HG03159 (cell line): ENCODE results near the gene RPS28.
"Not testable (repeated sequence)": the region's sequence is repeated elsewhere in the genome, so short reads cannot be mapped to it uniquely, and the experiment has no call there.

Experiments used
- ATAC-seq: cut with Tn5 transposase; IDR thresholded peaks from one replicate; pipeline ENCODE4 v1.9.1; 2021; ENCODE audit warnings: mild to moderate bottlenecking, moderate library complexity; ENCODE audit not compliant: unreplicated experiment

The RPS28 gene

DNA sequence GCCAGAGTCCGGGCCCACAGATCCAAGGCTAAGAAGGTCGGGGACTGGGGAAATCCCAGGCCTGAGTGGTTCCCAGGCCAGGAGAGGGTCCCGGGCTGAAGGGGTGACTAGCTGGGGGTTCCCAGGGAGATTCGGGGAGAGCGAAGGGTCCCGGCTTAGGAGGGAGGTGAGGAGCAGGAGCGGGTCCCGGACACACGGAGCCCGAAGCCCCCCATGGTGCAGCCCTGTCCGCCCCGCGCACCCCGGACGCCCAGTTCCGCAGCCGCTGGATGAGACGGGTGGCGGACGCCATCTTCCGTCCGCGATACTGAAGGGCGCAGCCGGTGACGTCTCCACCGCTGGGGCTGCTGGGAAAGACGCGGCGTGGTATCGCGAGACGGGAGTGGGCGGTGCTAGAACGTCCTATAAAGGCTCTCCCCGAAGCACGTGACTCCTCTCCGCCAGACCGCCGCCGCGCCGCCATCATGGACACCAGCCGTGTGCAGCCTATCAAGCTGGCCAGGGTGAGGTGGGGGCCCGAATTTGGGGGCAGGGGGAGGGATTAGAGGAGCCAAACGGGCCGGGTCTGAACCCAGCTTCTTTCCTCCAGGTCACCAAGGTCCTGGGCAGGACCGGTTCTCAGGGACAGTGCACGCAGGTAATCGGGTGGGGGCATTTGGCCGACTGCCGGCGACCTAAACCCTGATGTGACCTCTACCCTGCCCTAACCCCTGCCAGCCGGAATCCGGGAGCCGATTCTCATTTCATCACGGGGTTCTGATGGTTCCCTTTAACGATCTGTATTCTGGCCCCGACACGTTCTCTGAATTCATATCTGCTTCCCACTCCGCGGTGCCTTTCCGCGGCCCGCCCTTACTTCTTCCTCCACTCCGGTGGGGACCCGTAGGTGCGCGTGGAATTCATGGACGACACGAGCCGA lies at the start of gene RPS28, which contains the start of gene NDUFA7:
TSS of gene RPS28 (plus strand) at position 430 of the 919 bp plus-strand sequence. CDS start at position 465, 35 bp downstream.
TSS of gene NDUFA7 (minus strand) at position 309 of the 919 bp plus-strand sequence. CDS start at position 292, 17 bp downstream.
- peak; percentile 85 for ATAC-seq

DNA sequence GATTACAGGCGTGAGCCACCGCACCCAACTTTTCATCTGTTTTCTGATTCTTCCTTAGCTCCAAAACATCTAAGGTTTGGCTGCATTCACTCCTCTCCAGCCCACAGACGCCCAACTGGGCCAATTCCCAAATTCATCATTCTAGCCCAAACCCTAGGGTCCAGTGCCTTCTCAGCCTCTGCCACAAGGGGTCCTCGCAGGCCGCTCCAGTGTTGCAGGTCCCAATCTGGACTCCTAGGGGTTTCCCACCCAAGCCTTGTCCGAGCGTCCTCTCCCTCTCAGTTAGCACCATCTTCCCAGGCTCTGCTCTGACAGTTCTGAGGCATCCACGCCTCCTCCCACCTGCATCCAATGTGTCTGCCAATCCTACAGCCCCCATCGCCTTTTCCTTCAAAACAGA lies 44.8 kb upstream of the RPS28 start:
- ATAC-seq: not testable (repeated sequence)

DNA sequence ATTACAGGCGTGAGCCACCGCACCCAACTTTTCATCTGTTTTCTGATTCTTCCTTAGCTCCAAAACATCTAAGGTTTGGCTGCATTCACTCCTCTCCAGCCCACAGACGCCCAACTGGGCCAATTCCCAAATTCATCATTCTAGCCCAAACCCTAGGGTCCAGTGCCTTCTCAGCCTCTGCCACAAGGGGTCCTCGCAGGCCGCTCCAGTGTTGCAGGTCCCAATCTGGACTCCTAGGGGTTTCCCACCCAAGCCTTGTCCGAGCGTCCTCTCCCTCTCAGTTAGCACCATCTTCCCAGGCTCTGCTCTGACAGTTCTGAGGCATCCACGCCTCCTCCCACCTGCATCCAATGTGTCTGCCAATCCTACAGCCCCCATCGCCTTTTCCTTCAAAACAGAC lies 30.0 kb upstream of the RPS28 start:
- not testable (repeated sequence) for ATAC-seq

DNA sequence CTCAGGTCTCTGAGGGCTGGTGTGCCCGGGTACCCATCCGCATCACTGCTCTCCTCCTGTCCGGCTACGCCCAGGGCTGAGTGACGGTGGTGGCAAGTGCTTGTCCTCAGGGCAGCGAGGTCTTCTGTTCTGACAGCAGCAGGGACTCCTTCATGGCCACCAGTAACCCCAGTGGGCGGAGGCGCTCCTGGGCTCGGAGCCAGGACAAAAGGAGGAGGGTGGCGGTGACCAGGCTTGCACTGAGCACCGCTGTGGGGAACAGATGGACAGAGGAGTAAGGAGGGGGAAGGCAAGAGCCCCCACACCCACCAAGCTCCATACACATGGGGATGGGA lies 19.0 kb upstream of the RPS28 start:
- no peak for ATAC-seq

DNA sequence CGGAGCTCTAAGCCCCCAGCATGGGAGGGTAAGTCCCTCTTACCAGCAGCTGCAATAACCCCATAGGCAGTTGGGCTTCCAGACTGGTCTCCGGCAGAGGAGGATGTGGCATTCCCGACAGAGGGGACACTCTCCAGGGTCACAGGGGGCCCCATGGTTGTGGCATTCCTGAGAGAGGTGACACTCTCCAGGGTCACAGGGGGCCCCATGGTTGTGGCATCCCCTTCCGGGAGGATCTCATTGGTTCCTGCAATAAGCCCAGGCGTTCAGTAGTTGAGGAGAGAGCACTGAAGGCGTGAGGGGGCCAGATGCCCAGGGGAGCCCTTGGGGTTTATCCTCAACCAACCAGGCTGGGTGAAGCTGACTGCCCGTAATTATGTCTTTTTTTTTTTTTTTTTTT lies 18.6 kb upstream of the RPS28 start:
- no peak for ATAC-seq

DNA sequence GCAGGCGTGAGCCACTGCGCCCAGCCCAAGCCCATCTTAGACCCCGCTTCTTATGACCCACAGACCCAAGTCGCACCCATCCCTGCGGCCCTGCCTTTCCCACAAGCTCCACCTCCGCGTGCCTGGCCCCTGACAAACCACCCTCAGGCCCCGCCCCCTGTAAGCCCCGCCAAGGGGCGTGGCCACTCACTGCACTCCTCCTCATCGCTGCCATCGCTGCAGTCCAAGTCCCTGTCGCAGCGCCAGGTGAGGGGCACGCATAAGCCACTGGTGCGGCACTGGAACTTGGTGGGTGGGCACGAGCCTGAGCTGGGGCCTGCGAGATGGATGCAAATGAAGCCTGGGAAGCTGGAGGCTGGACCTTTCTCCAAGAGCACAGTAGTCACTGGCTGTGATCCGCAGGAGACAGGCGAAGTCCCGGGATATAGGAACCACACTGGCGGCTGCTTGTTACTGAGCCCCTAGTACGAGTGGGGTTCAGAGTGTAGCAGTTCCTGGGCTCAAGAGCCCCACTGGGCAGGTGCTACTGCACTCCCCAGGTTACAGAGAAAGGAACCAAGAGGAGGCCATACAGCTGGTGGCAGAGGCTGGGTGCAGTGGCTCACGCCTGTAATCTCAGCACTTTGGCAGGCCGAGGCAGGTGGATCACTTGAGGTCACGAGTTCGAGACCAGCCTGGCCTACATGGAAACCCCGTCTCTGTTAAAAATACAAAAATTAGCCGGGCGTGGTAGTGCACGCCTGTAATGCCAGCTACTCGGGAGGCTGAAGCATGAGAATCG lies 16.3 kb upstream of the RPS28 start:
- ATAC-seq: no peak

DNA sequence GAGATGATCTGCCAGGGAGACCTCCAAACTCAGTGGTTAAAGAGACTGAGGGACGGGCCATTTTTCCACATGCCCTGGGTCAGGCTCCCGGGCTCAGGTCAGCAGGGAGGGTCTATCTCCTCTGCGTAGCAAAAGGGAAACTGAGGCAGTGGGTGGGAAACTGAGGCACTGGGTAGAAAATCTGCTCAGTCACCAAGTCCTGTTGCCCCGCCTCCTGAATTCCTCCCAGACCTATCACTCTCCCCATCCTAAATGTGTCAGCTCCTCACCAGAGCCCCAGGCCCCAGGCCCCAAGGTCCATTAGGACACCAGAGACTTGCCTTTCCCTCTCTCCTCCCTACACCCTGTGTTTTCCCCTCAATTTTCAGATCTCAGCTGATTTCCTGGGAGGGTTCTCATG lies 15.5 kb upstream of the RPS28 start:
- ATAC-seq: no peak

DNA sequence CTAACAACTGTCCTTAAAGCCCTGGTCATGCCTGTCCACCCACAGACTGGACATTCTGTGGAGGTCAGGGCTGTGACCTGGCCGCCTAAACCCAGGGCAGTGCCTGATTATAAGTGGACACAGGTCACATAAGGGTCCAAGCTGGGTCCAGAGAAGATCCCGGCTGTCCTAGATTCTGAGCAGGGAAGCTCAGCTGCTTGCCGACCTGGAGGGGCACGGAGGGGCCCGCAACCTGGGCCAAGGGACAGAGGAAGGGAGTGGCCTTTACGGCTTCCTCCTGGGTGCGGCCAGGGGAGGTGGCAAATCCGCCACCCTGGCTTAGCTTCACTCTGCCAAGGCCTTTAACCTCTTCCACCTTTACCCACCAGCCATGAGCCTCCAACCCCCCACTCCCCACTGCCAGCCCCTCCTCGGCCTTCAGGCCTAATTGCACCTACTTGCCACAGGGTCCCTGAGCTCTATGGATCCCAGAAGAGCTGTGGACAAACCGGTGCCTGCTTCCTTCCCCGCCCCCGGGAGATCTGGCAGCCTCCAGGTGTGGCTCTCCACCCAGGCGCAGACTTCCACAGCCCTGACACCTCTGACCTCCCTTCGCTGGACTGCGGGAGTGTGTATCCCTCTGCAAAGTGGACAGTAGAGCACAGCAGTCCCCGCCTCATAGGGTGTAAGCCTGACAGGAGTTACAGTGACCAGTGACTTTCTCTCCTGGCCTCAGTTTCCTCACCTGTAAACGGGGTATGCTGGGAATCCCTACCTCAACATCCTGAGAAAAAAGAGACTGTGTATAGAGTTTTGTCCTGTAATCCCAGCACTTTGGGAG lies 14.9 kb upstream of the RPS28 start:
- no peak for ATAC-seq

DNA sequence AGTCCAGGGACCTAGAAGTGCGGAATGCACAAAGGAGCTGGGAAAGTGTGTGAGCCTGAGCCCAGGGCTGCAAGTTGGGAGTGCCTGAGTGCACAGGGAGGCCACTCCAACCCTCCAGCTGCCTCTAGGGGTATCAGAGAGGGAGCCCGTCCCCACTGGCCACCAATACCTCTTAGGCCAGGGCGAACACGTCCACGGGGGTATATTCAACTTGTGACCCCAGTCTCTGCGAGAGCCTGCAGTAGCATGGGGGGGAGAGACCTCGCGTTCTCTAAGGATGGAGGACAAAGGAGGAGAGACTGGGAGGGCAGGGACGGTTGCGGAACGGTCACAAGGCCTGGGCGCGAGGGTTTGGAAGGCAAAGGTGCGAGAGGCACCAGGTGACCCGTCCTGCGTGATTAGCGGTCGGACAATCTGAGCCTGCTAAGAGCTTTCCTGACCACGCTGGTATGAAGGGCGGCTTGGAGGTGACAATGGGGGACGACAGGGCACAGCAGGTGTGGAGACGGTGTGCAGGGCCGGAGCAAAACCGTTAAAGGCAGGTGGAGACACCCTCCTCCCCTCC lies 13.8 kb upstream of the RPS28 start:
- no peak for ATAC-seq

DNA sequence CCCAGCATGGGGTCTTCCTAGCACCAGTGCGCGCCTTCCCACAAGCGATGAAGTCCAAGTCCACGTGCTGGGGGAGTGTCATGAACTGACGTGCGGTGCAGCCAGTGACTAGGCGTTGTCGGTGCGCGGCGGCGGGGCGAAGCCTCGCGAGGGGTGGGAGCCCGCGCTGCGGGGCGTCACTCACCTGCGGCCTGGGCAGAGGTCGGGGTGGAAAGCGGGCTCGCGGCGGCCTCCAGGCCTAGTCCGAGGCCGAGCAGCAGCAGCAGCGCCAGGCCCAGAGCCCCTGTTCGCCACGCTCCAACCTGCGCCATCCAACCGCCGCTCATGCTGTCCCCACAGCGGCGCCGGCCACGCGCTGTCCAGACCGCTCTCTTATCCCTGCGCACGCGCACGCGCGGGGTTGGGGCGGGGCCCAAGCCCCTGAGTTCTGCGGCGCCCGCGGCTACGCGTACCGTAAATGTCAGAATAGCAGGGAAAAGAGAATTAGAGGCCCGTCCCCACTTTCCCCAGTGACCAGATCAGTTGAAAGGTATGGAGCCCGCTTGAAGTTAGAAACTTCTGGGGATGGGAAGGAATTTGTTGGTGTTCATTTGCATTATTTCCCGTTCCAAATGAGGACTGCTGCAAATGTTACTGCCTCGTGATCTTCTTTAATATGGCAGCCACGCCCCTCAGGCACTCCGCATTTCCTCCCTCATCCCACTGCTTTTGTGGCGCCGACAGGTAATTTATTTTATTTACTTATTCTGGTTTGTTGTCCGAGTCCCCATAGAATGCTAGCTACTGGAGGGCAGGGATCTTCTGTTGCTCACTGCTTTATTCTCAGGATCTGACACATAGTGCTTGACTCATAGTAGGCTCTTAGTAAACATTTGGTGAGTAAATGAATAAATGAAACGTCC lies 13.1 kb upstream of the RPS28 start, which contains the start of gene CD320:
TSS of gene CD320 (minus strand) at position 394 of the 902 bp plus-strand sequence. CDS start at position 326, 68 bp downstream.
- peak; percentile 71 for ATAC-seq

DNA sequence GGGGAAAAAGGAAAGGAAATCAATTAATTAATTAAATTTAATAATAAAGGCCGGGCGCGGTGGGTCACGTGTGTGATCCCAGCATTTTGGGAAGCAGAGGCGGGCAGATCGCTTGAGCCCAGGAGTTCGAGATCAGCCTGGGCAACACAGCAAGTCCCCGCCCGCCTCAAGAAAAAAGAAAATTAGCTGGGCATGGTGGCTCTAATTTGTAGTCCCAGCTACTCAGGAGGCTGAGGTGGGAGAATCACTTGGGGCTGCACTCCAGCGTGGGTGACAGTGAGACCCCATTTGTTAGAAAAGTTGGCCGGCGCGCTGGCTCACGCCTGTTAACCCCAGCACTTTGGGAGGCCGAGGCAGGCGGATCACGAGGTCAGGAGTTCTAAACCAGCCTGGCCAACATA lies 12.4 kb upstream of the RPS28 start:
- no peak for ATAC-seq

DNA sequence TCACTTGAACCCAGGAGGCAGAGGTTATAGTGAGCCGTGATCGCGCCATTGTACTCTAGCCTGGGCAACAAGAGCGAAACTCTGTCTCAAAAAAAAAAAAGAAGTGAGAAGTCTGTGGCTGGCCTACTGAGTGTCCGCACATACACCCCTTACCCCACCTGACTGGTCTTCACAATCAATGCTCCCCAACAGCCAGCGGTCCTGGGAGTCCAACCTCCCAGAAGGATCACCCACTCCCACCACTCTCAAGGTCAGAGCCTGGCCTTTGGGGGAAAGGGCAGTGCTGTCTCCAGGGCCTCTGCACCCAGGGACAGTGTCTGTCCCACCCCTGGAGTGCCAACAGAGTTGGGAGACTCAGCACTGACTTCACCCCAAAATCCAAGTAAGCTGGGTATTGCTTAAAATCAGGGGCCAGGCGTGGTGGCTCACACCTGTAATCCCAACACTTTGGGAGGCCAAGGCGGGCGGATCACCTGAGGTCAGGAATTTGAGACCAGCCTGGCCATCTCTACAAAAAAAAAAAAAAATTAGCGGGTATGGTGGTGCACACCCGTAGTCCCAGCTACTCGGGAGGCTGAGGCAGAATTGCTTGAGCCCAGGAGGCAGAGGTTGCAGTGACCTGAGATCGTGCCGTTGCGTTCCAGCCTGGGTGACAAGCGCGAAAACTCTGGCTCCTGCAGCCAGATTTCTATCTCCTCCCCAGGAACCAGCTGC lies 10.8 kb upstream of the RPS28 start:
- no peak for ATAC-seq

DNA sequence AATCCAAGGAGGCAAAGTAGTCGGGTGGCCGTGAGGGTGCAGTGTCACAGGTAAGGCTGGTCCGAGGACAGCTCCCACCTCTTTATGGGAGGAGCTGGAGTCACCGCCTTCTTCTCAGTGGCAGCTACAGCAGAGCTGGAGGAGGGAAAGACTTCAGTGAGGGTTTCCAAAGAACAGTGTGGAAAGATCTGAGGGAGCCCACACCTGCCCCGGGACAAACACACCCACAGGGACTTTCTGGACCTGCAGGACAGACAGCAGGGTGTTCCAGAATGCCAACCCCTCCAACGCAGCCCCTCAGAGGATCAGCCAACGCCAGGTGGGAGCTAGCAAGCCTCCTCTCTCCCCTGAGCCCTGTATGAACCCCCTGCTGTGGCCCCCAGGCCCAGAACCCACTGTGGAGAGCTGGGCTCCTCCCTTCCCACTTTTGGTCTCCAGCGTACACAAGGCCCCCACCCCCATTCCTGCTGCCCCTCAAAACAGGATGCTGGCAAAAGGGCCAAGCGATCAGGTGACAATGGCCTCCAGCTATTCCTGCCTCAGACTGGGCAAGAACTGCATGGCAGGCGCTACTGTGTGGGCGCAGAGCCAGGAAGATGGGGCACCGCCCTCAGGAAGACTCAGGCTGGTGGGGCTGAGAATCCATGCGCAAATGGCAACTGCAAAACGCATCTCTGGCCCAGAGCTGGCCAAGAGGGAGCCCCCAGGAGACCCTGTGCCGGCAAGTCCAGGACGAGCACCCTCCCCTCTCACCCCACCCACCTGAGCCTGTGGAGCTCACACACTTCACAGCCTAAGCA lies 9.6 kb upstream of the RPS28 start:
- ATAC-seq: no peak

DNA sequence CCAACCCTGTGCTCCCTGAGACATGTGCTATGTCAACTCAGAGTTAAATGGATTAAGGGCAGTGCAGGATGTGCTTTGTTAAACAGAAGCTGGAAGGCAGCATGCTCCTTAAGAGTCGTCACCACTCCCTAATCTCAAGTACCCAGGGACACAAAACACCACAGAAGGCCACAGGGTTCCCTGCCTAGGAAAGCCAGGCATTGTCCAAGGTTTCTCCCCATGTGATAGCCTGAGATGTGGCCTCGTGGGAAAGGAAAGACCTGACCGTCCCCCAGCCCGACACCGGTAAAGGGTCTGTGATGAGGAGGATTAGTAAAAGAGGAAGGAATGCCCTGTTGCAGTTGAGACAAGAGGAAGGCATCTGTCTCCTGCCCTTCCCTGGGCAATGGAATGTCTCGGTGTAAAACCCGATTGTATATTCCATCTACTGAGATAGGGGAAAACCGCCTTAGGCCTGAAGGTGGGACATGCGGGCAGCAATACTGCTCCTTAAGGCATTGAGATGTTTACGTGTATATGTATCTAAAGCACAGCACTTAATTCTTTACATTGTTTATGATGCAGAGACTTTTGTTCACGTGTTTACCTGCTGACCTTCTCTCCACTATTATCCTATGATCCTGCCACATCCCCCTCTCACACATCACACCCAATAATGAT lies 6.2 kb upstream of the RPS28 start:
- not testable (repeated sequence) for ATAC-seq

DNA sequence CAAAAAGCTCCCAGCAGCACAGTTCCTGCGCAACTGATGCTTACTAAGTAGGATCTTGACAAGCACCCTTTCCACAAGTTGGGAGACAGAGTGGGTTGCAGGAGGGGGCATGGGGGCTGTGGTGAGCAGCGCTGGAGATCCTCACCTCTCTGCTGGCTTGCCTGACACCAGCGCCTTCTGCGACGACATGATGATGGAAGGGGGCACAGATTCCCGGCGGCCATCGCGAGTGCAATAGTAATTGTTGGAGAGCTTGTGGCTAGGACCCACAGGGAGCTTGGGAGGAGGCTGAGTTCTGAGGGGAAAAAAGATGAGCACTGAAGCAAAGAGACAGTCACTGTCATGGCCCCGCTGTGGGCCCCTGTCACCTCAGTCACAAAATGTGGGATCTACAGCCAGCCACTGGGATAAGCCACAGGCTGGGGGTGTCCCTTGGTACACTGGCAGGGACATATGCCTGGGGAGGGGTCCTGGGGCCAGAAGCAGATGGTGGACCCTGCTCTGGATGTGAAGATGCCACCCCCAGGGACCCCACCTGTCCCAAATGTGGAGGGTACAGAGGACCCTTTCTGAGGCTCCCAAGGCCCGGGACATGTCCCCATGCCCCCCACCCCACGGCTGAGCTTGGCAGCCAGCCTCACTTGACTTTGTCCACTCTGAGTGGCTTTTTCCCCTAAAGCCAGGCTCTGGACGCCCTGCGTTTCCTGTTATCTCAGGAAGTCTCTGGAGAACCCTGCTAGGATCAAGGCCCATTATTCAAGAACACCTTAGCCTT lies 4.8 kb upstream of the RPS28 start:
- no peak for ATAC-seq

DNA sequence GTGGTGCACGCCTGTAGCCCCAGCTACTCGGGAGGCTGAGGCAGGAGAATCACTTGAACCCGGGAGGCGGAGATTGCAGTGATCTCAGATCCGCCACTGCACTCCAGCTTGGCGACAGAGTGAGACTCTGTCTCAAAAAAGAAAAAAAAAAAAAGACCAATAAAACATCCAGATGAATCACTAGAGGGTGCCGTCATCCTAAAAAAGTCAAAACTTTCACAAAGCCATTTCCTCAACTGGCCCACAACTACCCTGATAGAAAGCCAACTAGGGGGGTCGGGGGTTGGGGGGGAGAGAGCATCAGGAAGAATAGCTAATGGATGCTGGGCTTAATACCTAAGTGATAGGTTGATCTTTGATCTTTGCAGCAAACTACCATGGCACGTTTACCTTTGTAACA lies 2.5 kb upstream of the RPS28 start:
- ATAC-seq: not testable (repeated sequence)
